Uterus (tissue), 2 donors: Measurements from ENCODE around the gene YIPF6.

Experiments
- CTCF ChIP-seq, 4 experiments: fragments of 200-600 bp in 2 of 4; fragments of 450-650 bp in 2 of 4; sonication (generic) in 2 of 4; IDR thresholded peaks; one replicate each; pipeline ENCODE4 v1.5.1; 2016 to 2019; ENCODE audit warnings: antibody characterized with exemption in 4 of 4, mild to moderate bottlenecking in 2 of 4, moderate library complexity in 1 of 4
- POLR2A ChIP-seq, 2 donors: fragments of 450-650 bp; IDR thresholded peaks; one replicate each; pipeline ENCODE4 v1.6.1; 2016; ENCODE audit warnings: antibody characterized with exemption in 2 of 2, mild to moderate bottlenecking in 1 of 2, moderate library complexity in 1 of 2

- no peak for TF ChIP-seq CTCF (IDR thresholded peaks at IDR 0.05)
- TF ChIP-seq POLR2A (IDR thresholded peaks at IDR 0.05), result no peak
Observed at GRCh38 chrX:68570598-68570997, 71.7 kb downstream of the YIPF6 start.
